HEK293 (cell line): ENCODE results near the gene OR1M1.

Experiments
- CTCF ChIA-PET: fragments of 350-600 bp; formaldehyde crosslinking; extraction: SDS; loops from one replicate; lab custom pipeline; 2021; ENCODE audit warnings: antibody characterized with exemption; lab: Yijun Ruan, JAX
- POLR2A ChIA-PET: fragments of 300-600 bp; formaldehyde crosslinking; extraction: SDS; loops from one replicate; lab custom pipeline; 2020; ENCODE audit warnings: antibody characterized with exemption, inconsistent platforms; lab: Yijun Ruan, JAX
- H3K27ac ChIP-seq: fragments of 200-500 bp; sonication (Bioruptor generic); 2 replicates; pipeline ENCODE4 v1.5.1; 2014; ENCODE audit warnings: low read depth, low read length, control low read depth, inconsistent platforms; ENCODE audit errors: extremely low read depth
- H3K36me3 ChIP-seq, 2 experiments: fragments of 200-500 bp in 1 of 2; sonication (Bioruptor generic) in 1 of 2; 1 replicate in 1 of 2; 2 replicates in 1 of 2; pipeline ENCODE4 v1.5.1; 2014 to 2017; ENCODE audit warnings: inconsistent platforms in 2 of 2, low read length in 2 of 2; ENCODE audit not compliant: control insufficient read depth in 2 of 2, insufficient read depth in 1 of 2
- H3K4me1 ChIP-seq: fragments of 200-500 bp; sonication (Bioruptor generic); 2 replicates; pipeline ENCODE4 v1.5.1; 2014; ENCODE audit warnings: mild to moderate bottlenecking, low read length, inconsistent platforms; ENCODE audit not compliant: control insufficient read depth, insufficient read depth
- H3K4me3 ChIP-seq: 2 replicates; pipeline ENCODE4 v1.5.1; 2011; ENCODE audit warnings: low read depth, mild to moderate bottlenecking, control low read depth, low read length, moderate library complexity
- H3K9me3 ChIP-seq: fragments of 200-500 bp; sonication (Bioruptor generic); 2 replicates; pipeline ENCODE4 v1.5.1; 2014; ENCODE audit warnings: low read depth, low read length, inconsistent platforms; ENCODE audit not compliant: control insufficient read depth, insufficient read depth
- EGR2 ChIP-seq: fragments of 450-650 bp; formaldehyde crosslinking; IDR thresholded peaks from 2 replicates; pipeline ENCODE4 v1.5.1; 2016; ENCODE audit warnings: low read depth, missing biosample characterization, missing genetic modification characterization
- GLIS1 ChIP-seq: fragments of 450-650 bp; formaldehyde crosslinking; IDR thresholded peaks from 2 replicates; pipeline ENCODE4 v1.5.1; 2016; ENCODE audit warnings: missing biosample characterization, missing genetic modification characterization
- MZF1 ChIP-seq: fragments of 450-650 bp; formaldehyde crosslinking; IDR thresholded peaks from 2 replicates; pipeline ENCODE4 v1.5.1; 2017; ENCODE audit warnings: missing biosample characterization, missing genetic modification characterization, borderline replicate concordance
- TRIM28 ChIP-seq: IDR thresholded peaks from 2 replicates; pipeline ENCODE4 v1.6.1; 2011; ENCODE audit warnings: low read length, control low read depth, borderline replicate concordance
- ZFP3 ChIP-seq: fragments of 450-650 bp; formaldehyde crosslinking; IDR thresholded peaks from 2 replicates; pipeline ENCODE4 v1.5.1; 2016; ENCODE audit warnings: low read depth, missing biosample characterization, missing genetic modification characterization
- ZFP41 ChIP-seq: fragments of 450-650 bp; formaldehyde crosslinking; IDR thresholded peaks from 2 replicates; pipeline ENCODE4 v1.5.1; 2016; ENCODE audit warnings: missing biosample characterization, missing genetic modification characterization, borderline replicate concordance
- ZFP69B ChIP-seq: fragments of 450-650 bp; formaldehyde crosslinking; IDR thresholded peaks from 2 replicates; pipeline ENCODE4 v1.5.1; 2016; ENCODE audit warnings: missing biosample characterization, missing genetic modification characterization
- ZNF10 ChIP-seq: fragments of 450-650 bp; formaldehyde crosslinking; IDR thresholded peaks from 2 replicates; pipeline ENCODE4 v1.5.1; 2017; ENCODE audit warnings: missing biosample characterization, missing genetic modification characterization
- ZNF169 ChIP-seq: fragments of 450-650 bp; formaldehyde crosslinking; IDR thresholded peaks from 2 replicates; pipeline ENCODE4 v1.5.1; 2016; ENCODE audit warnings: missing biosample characterization, missing genetic modification characterization
- ZNF175 ChIP-seq: fragments of 450-650 bp; formaldehyde crosslinking; IDR thresholded peaks from 2 replicates; pipeline ENCODE4 v1.5.1; 2016; ENCODE audit warnings: missing biosample characterization, missing genetic modification characterization
- ZNF274 ChIP-seq, 2 experiments: fragments of 200-500 bp in 1 of 2; fragments of 450-650 bp in 1 of 2; sonication (Bioruptor generic) in 1 of 2; formaldehyde crosslinking in 1 of 2; IDR thresholded peaks; 2 replicates each; pipeline versions ENCODE4 v1.5.1 to v1.6.1; 2014 to 2016; ENCODE audit warnings: borderline replicate concordance in 1 of 2, inconsistent platforms in 1 of 2, low read length in 1 of 2, missing biosample characterization in 1 of 2, missing genetic modification characterization in 1 of 2
- ZNF292 ChIP-seq: fragments of 450-650 bp; formaldehyde crosslinking; IDR thresholded peaks from 2 replicates; pipeline ENCODE4 v1.5.1; 2016; ENCODE audit warnings: low read depth, missing biosample characterization, missing genetic modification characterization, borderline replicate concordance
- ZNF302 ChIP-seq: fragments of 450-650 bp; formaldehyde crosslinking; IDR thresholded peaks from 2 replicates; pipeline ENCODE4 v1.5.1; 2016; ENCODE audit warnings: missing biosample characterization, missing genetic modification characterization, low read depth
- ZNF416 ChIP-seq: fragments of 450-650 bp; formaldehyde crosslinking; IDR thresholded peaks from 2 replicates; pipeline ENCODE4 v1.5.1; 2016; ENCODE audit warnings: missing biosample characterization, missing genetic modification characterization
- ZNF514 ChIP-seq: fragments of 450-650 bp; formaldehyde crosslinking; IDR thresholded peaks from 2 replicates; pipeline ENCODE4 v1.5.1; 2016; ENCODE audit warnings: missing biosample characterization, missing genetic modification characterization
- ZNF548 ChIP-seq: fragments of 450-650 bp; formaldehyde crosslinking; IDR thresholded peaks from 2 replicates; pipeline ENCODE4 v1.5.1; 2016; ENCODE audit warnings: missing biosample characterization, missing genetic modification characterization
- ZNF549 ChIP-seq: fragments of 450-650 bp; IDR thresholded peaks from 2 replicates; pipeline ENCODE4 v1.5.1; 2018; ENCODE audit warnings: missing biosample characterization, missing genetic modification characterization, mild to moderate bottlenecking, inconsistent platforms, moderate library complexity
- ZNF626 ChIP-seq: fragments of 450-650 bp; sonication (Bioruptor Pico); formaldehyde crosslinking; IDR thresholded peaks from 2 replicates; pipeline ENCODE4 v1.5.1; 2018; ENCODE audit warnings: missing biosample characterization, missing genetic modification characterization, inconsistent platforms
- ZNF654 ChIP-seq: fragments of 450-650 bp; formaldehyde crosslinking; IDR thresholded peaks from 2 replicates; pipeline ENCODE4 v1.5.1; 2016; ENCODE audit warnings: low read depth, missing biosample characterization, missing genetic modification characterization
- ZNF747 ChIP-seq: fragments of 450-650 bp; formaldehyde crosslinking; IDR thresholded peaks from 2 replicates; pipeline ENCODE4 v1.5.1; 2016; ENCODE audit warnings: missing biosample characterization, missing genetic modification characterization
- TF ChIP-seq, protein P1 (sequence below): fragments of 450-650 bp; formaldehyde crosslinking; IDR thresholded peaks from 2 replicates; pipeline ENCODE4 v1.5.1; 2016; ENCODE audit warnings: missing biosample characterization, missing genetic modification characterization
- TF ChIP-seq, protein P2 (sequence below): fragments of 450-650 bp; formaldehyde crosslinking; IDR thresholded peaks from 2 replicates; pipeline ENCODE4 v1.5.1; 2016; ENCODE audit warnings: missing biosample characterization, missing genetic modification characterization
- TF ChIP-seq, protein P3 (sequence below): fragments of 450-650 bp; IDR thresholded peaks from 2 replicates; pipeline ENCODE4 v1.5.1; 2018; ENCODE audit warnings: missing biosample characterization, missing genetic modification characterization
- TF ChIP-seq, protein P4 (sequence below): fragments of 450-650 bp; formaldehyde crosslinking; IDR thresholded peaks from 2 replicates; pipeline ENCODE4 v1.5.1; 2017; ENCODE audit warnings: missing biosample characterization, missing genetic modification characterization
- TF ChIP-seq, protein P5 (sequence below): fragments of 450-650 bp; formaldehyde crosslinking; IDR thresholded peaks from 2 replicates; pipeline ENCODE4 v1.5.1; 2017; ENCODE audit warnings: missing biosample characterization, missing genetic modification characterization

OR1M1 gene

DNA sequence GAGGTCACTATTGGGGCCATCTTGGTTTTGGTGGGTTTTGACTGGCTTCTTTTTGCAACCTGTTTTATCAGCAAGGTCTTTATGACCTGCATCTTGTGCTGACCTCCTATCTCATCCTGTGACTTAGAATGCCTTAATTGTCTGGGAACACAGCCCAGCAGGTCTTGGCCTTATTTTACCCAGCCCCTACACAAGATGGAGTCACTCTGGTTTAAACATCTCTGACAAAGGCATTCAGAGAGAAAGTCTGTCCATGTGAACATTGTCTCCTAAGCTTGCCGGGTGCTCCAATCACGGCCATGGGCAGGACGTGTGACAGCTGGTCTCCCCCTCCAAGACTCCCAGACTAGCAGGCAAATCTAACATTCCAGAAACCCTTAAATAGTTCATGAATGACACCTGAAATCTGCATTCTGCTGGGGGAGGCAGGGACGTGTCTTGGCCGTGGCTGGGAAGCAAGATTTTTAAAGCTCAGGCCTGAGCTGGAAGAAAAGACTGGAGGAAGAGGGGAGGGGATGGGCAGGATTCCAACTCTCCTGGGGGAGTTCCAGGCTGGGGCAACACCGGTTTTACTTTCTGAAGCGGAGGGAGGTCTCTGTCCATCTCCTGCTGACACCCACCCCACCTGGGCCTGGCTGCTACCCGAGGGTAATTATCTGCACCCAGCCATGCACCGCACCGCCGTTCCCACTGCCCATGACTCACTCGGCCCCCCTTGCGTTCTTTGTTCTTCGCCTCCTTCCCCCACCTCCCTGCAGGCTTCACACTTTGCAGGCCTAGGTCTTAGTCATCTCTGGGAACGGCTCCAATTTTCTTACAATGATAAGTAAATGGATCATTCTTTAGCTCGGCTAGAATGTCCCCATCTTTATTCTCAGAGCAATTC, 11.6 kb upstream of the OR1M1 start (continued):
- TF ChIP-seq, protein P1, sequence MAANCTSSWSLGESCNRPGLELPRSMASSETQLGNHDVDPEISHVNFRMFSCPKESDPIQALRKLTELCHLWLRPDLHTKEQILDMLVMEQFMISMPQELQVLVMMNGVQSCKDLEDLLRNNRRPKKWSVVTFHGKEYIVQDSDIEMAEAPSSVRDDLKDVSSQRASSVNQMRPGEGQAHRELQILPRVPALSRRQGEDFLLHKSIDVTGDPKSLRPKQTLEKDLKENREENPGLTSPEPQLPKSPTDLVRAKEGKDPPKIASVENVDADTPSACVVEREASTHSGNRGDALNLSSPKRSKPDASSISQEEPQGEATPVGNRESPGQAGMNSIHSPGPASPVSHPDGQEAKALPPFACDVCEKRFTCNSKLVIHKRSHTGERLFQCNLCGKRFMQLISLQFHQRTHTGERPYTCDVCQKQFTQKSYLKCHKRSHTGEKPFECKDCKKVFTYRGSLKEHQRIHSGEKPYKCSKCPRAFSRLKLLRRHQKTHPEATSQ (tag by site-specific recombination) = no peak
- TF ChIP-seq, protein P2, sequence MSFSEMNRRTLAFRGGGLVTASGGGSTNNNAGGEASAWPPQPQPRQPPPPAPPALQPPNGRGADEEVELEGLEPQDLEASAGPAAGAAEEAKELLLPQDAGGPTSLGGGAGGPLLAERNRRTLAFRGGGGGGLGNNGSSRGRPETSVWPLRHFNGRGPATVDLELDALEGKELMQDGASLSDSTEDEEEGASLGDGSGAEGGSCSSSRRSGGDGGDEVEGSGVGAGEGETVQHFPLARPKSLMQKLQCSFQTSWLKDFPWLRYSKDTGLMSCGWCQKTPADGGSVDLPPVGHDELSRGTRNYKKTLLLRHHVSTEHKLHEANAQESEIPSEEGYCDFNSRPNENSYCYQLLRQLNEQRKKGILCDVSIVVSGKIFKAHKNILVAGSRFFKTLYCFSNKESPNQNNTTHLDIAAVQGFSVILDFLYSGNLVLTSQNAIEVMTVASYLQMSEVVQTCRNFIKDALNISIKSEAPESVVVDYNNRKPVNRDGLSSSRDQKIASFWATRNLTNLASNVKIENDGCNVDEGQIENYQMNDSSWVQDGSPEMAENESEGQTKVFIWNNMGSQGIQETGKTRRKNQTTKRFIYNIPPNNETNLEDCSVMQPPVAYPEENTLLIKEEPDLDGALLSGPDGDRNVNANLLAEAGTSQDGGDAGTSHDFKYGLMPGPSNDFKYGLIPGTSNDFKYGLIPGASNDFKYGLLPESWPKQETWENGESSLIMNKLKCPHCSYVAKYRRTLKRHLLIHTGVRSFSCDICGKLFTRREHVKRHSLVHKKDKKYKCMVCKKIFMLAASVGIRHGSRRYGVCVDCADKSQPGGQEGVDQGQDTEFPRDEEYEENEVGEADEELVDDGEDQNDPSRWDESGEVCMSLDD (tag by site-specific recombination) = peak; percentile 65; the same call in 1 of the 2 replicates
- TF ChIP-seq, protein P3, sequence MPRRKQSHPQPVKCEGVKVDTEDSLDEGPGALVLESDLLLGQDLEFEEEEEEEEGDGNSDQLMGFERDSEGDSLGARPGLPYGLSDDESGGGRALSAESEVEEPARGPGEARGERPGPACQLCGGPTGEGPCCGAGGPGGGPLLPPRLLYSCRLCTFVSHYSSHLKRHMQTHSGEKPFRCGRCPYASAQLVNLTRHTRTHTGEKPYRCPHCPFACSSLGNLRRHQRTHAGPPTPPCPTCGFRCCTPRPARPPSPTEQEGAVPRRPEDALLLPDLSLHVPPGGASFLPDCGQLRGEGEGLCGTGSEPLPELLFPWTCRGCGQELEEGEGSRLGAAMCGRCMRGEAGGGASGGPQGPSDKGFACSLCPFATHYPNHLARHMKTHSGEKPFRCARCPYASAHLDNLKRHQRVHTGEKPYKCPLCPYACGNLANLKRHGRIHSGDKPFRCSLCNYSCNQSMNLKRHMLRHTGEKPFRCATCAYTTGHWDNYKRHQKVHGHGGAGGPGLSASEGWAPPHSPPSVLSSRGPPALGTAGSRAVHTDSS = no peak
- TF ChIP-seq ZNF416 (tag by site-specific recombination) = no peak
- no peak for TF ChIP-seq ZNF747 (tag by site-specific recombination)
- TF ChIP-seq ZFP69B (tag by site-specific recombination) = 0 out of 2 replicates have a peak, but pooled peaks have one; percentile 24
- TF ChIP-seq EGR2 (tag by site-specific recombination) = peak; percentile 74; the same call in 1 of the 2 replicates
- no peak for TF ChIP-seq ZFP41 (tag by site-specific recombination)
- TF ChIP-seq ZNF292 = no peak
- no peak for TF ChIP-seq ZNF654 (tag by site-specific recombination)
- TF ChIP-seq, protein P4, sequence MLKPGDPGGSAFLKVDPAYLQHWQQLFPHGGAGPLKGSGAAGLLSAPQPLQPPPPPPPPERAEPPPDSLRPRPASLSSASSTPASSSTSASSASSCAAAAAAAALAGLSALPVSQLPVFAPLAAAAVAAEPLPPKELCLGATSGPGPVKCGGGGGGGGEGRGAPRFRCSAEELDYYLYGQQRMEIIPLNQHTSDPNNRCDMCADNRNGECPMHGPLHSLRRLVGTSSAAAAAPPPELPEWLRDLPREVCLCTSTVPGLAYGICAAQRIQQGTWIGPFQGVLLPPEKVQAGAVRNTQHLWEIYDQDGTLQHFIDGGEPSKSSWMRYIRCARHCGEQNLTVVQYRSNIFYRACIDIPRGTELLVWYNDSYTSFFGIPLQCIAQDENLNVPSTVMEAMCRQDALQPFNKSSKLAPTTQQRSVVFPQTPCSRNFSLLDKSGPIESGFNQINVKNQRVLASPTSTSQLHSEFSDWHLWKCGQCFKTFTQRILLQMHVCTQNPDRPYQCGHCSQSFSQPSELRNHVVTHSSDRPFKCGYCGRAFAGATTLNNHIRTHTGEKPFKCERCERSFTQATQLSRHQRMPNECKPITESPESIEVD (tag by site-specific recombination) = no peak
- TF ChIP-seq ZFP3 (tag by site-specific recombination) = no peak

DNA sequence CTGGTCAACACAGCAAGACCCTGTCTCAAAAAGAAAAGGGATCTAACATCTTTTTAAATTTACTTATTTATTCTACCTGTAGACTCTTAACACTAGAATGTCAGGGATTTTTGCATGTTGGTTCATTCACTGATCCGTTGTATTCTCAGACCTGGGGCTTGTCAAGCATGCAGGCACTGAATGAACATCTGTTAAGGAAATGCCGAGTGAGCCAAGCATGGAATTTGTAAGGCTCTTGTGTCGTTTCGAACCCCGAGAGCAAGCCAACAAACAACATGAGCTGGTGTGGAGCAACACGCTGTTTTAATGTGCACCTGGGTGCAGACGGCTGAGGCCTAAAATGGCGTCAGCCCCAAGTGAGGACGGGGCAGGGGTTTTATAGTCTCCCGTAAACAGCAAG, 10.0 kb upstream of the OR1M1 start:
- Histone ChIP-seq H3K9me3 (no peaks in the 10 kb centered on the region), H3K27ac (no peak overlapping the region), H3K4me3 (no peak overlapping the region), H3K36me3 (no peaks in the 10 kb centered on the region), H3K4me1 (peaks cover 6% of the 10 kb centered on the region)
- ChIA-PET CTCF (no interaction called here), POLR2A (no interaction called here)
- TF ChIP-seq ZNF626 (tag by site-specific recombination) (no peak), ZNF175 (tag by site-specific recombination) (no peak), ZNF274 (IDR thresholded peaks at IDR 0.05; ENCODE audit: low read length) (no peak), ZNF274 (tag by site-specific recombination; IDR thresholded peaks at IDR 0.05; ENCODE audit: borderline replicate concordance) (no peak), ZNF549 (tag by site-specific recombination) (no peak), TRIM28 (no peak), ZNF169 (tag by site-specific recombination) (no peak), ZNF10 (tag by site-specific recombination) (no peak), GLIS1 (tag by site-specific recombination) (no peak), ZNF302 (tag by site-specific recombination) (no peak), ZNF514 (tag by site-specific recombination) (no peak), ZNF548 (tag by site-specific recombination) (no peak), MZF1 (tag by site-specific recombination) (no peak)
- TF ChIP-seq, protein P5, sequence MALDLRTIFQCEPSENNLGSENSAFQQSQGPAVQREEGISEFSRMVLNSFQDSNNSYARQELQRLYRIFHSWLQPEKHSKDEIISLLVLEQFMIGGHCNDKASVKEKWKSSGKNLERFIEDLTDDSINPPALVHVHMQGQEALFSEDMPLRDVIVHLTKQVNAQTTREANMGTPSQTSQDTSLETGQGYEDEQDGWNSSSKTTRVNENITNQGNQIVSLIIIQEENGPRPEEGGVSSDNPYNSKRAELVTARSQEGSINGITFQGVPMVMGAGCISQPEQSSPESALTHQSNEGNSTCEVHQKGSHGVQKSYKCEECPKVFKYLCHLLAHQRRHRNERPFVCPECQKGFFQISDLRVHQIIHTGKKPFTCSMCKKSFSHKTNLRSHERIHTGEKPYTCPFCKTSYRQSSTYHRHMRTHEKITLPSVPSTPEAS = no peak
